ENCODE results near the gene SORBS1. TPM values are rescaled to one million over a fixed set of nuclear protein-coding genes. Genes with fewer than 3 reads are reported as not detected.

The SORBS1 gene
- total and polyA plus RNA-seq, 3 experiments from 2014 or later = 0.28 to 1.7 (median 0.92) TPM

DNA sequence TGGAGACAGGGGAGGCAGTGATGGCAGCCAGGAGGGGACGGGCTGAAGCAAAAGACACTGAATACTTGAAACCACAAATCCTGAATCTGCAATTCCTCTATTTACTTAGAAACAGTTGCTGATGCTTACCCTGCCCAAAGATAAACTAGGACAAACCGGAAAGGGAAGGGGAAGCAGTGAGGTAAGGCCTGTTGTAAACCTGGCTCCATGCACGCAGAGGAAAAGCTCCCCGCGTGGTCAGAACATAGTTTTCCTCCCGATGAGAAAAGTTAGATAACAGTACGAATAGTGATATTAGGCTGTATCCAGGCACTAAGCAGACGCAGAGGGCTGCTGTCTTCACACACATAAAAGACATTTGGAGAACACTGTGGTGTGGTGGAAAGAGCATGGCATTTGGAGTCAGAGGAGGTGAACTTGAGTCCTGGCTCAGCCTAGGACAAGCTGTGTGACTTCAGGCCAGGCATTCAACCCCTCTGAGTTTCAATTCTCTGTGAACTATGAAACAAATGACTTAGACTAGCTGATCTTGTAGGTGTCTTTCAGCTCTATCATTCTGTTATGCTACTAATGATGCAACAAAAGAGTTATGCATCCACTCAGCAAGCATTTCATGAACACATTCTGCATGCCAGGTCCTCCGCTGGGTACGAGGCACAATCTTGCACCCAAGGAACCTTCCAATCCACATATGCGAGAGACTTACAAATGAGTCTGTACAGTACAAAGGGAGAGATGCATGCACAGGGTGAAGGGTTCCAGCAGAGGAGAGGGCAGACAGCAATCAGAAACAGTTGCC, 80.9 kb downstream of the SORBS1 start:
- POLR2A ChIA-PET = no interaction called here
- Histone ChIP-seq H3K4me3 (ENCODE audit: low read length) (no peak overlapping the region), H3K36me3 (ENCODE audit: insufficient read depth, low read length) (no peaks in the 10 kb centered on the region), H3K9me3 (ENCODE audit: low read length) (no peaks in the 10 kb centered on the region), H3K27ac (ENCODE audit: low read depth, low read length) (no peak overlapping the region), H3K27me3 (ENCODE audit: insufficient read depth, low read length, poor library complexity, severe bottlenecking) (no peaks in the 10 kb centered on the region), H3K4me1 (ENCODE audit: insufficient read depth, low read length) (no peaks in the 10 kb centered on the region)
- Mint-ChIP-seq H3K27ac (no peak overlapping the region), H3K4me3 (no peak overlapping the region), H3K4me1 (peaks cover 0 to 4% (median under 1%) of the 10 kb centered on the region in 3 donors), H3K36me3 (no peaks in the 10 kb centered on the region), H3K27me3 (peaks cover 0 to 2% of the 10 kb centered on the region in 2 donors), H3K9me3 (peaks cover 0 to 2% (median 0%) of the 10 kb centered on the region in 5 donors)
- no peak for DNase-seq
- CTCF ChIA-PET = no interaction called here

DNA sequence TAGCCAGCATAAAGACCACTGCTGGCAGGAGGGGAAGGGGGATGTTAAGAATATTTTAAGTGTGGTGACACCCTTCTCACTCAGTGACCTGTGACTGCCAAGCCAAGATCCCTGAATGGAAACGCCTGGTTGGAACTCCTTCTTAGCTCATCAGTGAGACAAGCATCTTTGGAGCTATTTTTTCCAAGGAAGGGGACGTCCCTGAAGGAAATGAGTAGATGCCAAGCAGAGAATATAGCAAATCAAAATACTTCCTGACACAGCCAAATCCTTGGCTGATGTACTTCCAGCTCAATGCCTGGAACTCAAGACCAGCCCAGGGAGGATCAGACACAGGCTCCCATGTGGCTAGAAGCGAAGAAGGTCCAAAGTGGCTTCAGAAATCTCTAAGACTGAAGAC, 82.2 kb downstream of the SORBS1 start:
- no peak overlapping the region for H3K4me3 Mint-ChIP-seq
- no peaks in the 10 kb centered on the region for H3K36me3 ChIP-seq (ENCODE audit: insufficient read depth, low read length)
- H3K4me1 ChIP-seq (ENCODE audit: insufficient read depth, low read length) = no peaks in the 10 kb centered on the region
- no peak overlapping the region for H3K27ac ChIP-seq (ENCODE audit: low read depth, low read length)
- DNase-seq = no peak
- no peaks in the 10 kb centered on the region for H3K36me3 Mint-ChIP-seq
- H3K4me3 ChIP-seq (ENCODE audit: low read length) = no peak overlapping the region
- H3K4me1 Mint-ChIP-seq = no peaks in the 10 kb centered on the region
- no peaks in the 10 kb centered on the region for H3K9me3 ChIP-seq (ENCODE audit: low read length)
- H3K27ac Mint-ChIP-seq = no peak overlapping the region
- ChIA-PET POLR2A (no interaction called here), CTCF (no interaction called here)
- peaks cover 0 to 2% (median 0%) of the 10 kb centered on the region in 5 donors for H3K9me3 Mint-ChIP-seq
- no peaks in the 10 kb centered on the region for H3K27me3 ChIP-seq (ENCODE audit: insufficient read depth, low read length, poor library complexity, severe bottlenecking)
- peaks cover 0 to 2% of the 10 kb centered on the region in 2 donors for H3K27me3 Mint-ChIP-seq

DNA sequence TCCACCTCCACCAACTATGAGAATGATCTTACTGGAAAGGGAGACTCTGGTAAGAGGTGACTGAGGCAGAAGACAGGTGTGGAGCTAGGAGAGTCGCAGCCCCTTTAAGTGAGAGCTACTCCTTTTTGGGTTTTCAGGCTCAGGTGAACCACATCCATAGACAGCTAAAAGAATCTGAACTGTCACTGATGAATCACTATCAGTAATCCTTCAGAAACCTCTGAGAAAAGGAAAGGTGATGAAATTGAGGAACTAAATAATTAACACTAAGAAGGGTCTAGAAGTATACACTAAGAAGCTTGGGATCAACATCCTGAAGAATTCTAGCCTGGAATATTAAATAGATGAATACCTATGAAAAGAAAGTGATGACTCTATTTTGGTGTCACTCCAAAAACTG, 83.0 kb downstream of the SORBS1 start:
- Histone ChIP-seq H3K27ac (ENCODE audit: low read depth, low read length) (no peak overlapping the region), H3K9me3 (ENCODE audit: low read length) (no peaks in the 10 kb centered on the region), H3K4me3 (ENCODE audit: low read length) (no peak overlapping the region), H3K27me3 (ENCODE audit: insufficient read depth, low read length, poor library complexity, severe bottlenecking) (no peaks in the 10 kb centered on the region), H3K36me3 (ENCODE audit: insufficient read depth, low read length) (no peaks in the 10 kb centered on the region), H3K4me1 (ENCODE audit: insufficient read depth, low read length) (no peaks in the 10 kb centered on the region)
- H3K27me3 Mint-ChIP-seq = peaks cover 0 to 2% of the 10 kb centered on the region in 2 donors
- H3K9me3 Mint-ChIP-seq = peaks cover 0 to 2% (median 0%) of the 10 kb centered on the region in 5 donors
- no peak for DNase-seq
- H3K4me1 Mint-ChIP-seq = no peaks in the 10 kb centered on the region
- H3K4me3 Mint-ChIP-seq = no peak overlapping the region
- peak overlapping the region in 1 of 8 donors; percentile 12 for H3K27ac Mint-ChIP-seq
- H3K36me3 Mint-ChIP-seq = no peaks in the 10 kb centered on the region
- CTCF ChIA-PET = no interaction called here
- POLR2A ChIA-PET = no interaction called here

DNA sequence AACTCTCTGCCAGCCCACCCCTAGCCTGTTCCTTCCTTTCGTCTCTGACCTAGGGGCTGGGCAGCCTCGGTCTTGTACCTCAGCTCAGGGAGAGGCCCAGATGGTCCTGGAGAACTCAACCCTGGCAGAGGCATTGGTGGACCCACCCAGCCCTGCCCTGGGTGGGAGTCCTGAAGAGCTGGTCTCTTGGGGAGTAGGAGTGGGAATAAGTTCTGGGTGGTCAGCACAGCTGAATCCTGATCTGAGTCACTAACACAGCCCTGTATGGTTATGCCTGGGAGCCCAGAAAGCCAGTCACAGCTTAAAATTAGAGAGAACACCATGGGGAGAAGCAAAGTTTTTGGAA, 84.0 kb downstream of the SORBS1 start:
- Mint-ChIP-seq H3K4me3 (no peak overlapping the region), H3K36me3 (no peaks in the 10 kb centered on the region), H3K9me3 (no peaks in the 10 kb centered on the region), H3K4me1 (no peaks in the 10 kb centered on the region), H3K27me3 (peaks cover 0 to 2% of the 10 kb centered on the region in 2 donors), H3K27ac (no peak overlapping the region)
- POLR2A ChIA-PET = no interaction called here
- no peak for DNase-seq
- Histone ChIP-seq H3K27ac (ENCODE audit: low read depth, low read length) (no peak overlapping the region), H3K9me3 (ENCODE audit: low read length) (no peaks in the 10 kb centered on the region), H3K27me3 (ENCODE audit: insufficient read depth, low read length, poor library complexity, severe bottlenecking) (no peaks in the 10 kb centered on the region), H3K4me3 (ENCODE audit: low read length) (no peak overlapping the region), H3K36me3 (ENCODE audit: insufficient read depth, low read length) (no peaks in the 10 kb centered on the region), H3K4me1 (ENCODE audit: insufficient read depth, low read length) (no peaks in the 10 kb centered on the region)
- CTCF ChIA-PET = no interaction called here

DNA sequence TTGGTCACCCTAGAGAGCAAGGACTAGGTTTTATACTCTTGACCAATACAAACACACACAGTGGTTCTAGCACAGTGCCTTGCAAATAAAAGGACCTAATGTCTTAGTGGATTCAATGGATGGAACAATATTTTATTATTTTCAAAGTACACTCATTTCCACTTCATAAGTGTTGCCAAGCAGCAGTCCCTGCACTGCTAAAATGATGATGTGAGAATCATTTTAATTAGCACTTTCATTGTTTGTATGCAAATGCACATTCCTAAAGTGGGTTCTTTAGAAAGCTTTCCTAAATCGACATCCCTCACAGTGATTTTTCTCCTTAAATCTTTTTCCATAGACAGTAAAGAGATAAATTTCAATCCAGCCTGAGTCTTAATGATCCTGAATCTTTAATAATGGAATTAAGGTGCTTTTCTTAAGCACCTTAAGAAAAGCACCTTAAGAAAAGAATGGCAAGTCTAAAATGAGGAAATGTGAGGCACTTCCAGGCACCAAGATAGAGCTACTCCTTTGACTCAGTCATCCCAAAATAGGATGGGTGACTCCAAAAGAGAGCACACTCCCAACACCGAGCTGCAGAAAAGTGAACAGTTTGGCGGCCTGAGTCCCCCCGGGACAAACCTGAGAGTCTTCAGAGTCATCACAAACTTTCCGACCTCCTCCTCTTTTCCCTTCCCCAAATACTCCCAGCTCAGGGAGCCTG, 84.5 kb downstream of the SORBS1 start:
- Mint-ChIP-seq H3K4me3 (no peak overlapping the region), H3K9me3 (no peaks in the 10 kb centered on the region), H3K4me1 (no peaks in the 10 kb centered on the region), H3K36me3 (no peaks in the 10 kb centered on the region), H3K27me3 (peaks cover 0 to 2% of the 10 kb centered on the region in 2 donors), H3K27ac (no peak overlapping the region)
- no peaks in the 10 kb centered on the region for H3K9me3 ChIP-seq (ENCODE audit: low read length)
- H3K4me1 ChIP-seq (ENCODE audit: insufficient read depth, low read length) = no peaks in the 10 kb centered on the region
- ChIA-PET POLR2A (no interaction called here), CTCF (no interaction called here)
- no peaks in the 10 kb centered on the region for H3K27me3 ChIP-seq (ENCODE audit: insufficient read depth, low read length, poor library complexity, severe bottlenecking)
- H3K36me3 ChIP-seq (ENCODE audit: insufficient read depth, low read length) = no peaks in the 10 kb centered on the region
- H3K4me3 ChIP-seq (ENCODE audit: low read length) = no peak overlapping the region
- H3K27ac ChIP-seq (ENCODE audit: low read depth, low read length) = no peak overlapping the region
- DNase-seq = no peak

DNA sequence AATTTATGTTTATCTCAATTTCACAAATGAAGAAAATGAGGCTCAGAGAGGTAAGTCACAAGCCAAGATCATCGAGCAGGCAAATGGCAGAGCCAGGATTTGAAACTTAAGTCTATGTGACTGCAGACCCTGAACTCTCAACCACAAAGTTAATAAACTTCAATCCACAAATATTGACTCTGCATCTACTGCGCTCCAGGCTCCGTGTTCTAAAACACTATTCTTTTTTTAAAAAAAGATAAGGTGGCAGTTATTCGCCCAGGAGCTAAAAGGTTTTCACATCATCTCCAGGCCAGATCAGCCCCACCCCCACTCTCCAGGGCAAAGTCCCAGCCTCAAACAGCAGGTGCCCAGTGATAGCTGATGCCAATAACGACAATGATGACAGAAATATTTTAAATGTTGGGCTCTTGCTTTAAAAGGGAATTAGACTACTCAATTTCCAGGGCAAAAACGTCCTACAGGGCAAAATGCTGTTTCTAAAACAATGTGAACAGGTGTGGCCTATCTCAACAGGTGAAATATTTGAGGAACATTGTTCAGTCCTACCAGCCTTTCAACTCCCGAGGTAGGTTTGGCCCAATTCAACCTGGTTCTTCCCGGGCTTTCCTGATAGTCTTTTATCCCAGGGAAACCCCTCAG, 85.2 kb downstream of the SORBS1 start:
- H3K27me3 Mint-ChIP-seq = peaks cover 2 to 3% of the 10 kb centered on the region in 2 donors
- H3K4me3 Mint-ChIP-seq = no peak overlapping the region
- Histone ChIP-seq H3K9me3 (ENCODE audit: low read length) (no peaks in the 10 kb centered on the region), H3K36me3 (ENCODE audit: insufficient read depth, low read length) (no peaks in the 10 kb centered on the region), H3K4me3 (ENCODE audit: low read length) (no peak overlapping the region), H3K27ac (ENCODE audit: low read depth, low read length) (no peak overlapping the region), H3K27me3 (ENCODE audit: insufficient read depth, low read length, poor library complexity, severe bottlenecking) (no peaks in the 10 kb centered on the region), H3K4me1 (ENCODE audit: insufficient read depth, low read length) (no peaks in the 10 kb centered on the region)
- H3K9me3 Mint-ChIP-seq = no peaks in the 10 kb centered on the region
- CTCF ChIA-PET = no interaction called here
- H3K4me1 Mint-ChIP-seq = no peaks in the 10 kb centered on the region
- POLR2A ChIA-PET = no interaction called here
- no peak for DNase-seq
- no peaks in the 10 kb centered on the region for H3K36me3 Mint-ChIP-seq
- no peak overlapping the region for H3K27ac Mint-ChIP-seq

DNA sequence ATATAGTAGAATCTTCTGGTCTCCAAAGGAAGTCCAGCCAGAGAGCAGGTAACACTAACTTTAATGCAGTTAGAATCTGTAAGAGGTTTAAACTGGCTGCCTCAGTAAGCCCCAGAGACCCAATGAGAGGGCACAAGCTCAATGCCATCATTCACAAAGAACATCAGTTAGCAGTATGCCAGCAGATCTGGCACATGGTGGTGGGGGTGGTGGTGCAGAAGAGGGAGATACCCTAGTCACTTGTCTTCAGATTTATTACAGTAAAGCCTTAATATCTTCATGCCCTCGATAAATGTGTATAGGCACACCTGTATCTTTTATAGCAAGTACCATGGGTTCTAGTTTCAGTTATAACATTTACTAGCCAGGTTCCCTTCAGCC, 86.2 kb downstream of the SORBS1 start:
- H3K36me3 ChIP-seq (ENCODE audit: insufficient read depth, low read length) = no peaks in the 10 kb centered on the region
- no peaks in the 10 kb centered on the region for H3K27me3 ChIP-seq (ENCODE audit: insufficient read depth, low read length, poor library complexity, severe bottlenecking)
- Mint-ChIP-seq H3K36me3 (no peaks in the 10 kb centered on the region), H3K27me3 (peaks cover 2 to 8% of the 10 kb centered on the region in 2 donors), H3K4me3 (no peak overlapping the region), H3K27ac (no peak overlapping the region), H3K4me1 (no peaks in the 10 kb centered on the region), H3K9me3 (no peaks in the 10 kb centered on the region)
- H3K9me3 ChIP-seq (ENCODE audit: low read length) = no peaks in the 10 kb centered on the region
- no peak for DNase-seq
- H3K4me3 ChIP-seq (ENCODE audit: low read length) = no peak overlapping the region
- ChIA-PET CTCF (no interaction called here), POLR2A (no interaction called here)
- H3K27ac ChIP-seq (ENCODE audit: low read depth, low read length) = no peak overlapping the region
- no peaks in the 10 kb centered on the region for H3K4me1 ChIP-seq (ENCODE audit: insufficient read depth, low read length)

DNA sequence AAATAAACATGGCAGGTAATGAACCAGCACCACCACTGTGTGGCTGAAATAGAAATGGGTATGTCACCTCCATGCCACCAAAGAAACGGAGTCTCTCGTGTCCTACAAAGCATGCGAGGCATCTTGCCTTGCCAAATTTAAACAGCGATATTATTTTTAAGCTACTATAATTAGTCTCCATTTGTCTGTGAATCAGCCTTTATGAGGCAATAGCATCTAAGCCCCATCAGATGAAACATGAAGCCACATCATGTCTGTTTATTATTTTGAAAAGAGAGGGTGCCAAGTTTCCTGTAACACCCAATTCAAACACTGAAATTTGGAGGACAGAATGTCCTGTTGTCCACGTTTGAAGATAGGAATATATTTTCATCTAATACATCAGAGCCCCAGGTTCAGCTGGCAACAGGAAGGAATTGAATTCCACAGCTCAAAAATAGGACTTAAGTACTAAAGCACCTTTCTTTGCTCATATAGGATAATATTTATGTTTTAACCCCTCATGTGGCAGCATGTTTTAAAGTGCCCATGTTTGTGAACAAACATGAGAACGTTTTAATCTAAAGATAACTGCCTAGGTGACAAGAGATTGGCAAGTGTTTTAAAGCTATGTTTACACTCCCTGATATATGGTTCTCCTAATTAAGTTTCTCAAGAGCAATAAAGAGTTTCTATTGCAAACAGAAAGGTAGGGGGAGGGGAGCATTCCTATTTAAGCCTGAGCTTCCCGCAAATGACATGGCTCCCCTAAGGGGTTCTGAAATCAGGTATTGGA, 86.8 kb downstream of the SORBS1 start:
- CTCF ChIA-PET = no interaction called here
- H3K36me3 ChIP-seq (ENCODE audit: insufficient read depth, low read length) = no peaks in the 10 kb centered on the region
- Mint-ChIP-seq H3K36me3 (no peaks in the 10 kb centered on the region), H3K27me3 (peaks cover 2 to 13% of the 10 kb centered on the region in 2 donors), H3K9me3 (no peaks in the 10 kb centered on the region), H3K27ac (no peak overlapping the region), H3K4me3 (no peak overlapping the region), H3K4me1 (no peaks in the 10 kb centered on the region)
- no peaks in the 10 kb centered on the region for H3K9me3 ChIP-seq (ENCODE audit: low read length)
- POLR2A ChIA-PET = no interaction called here
- no peaks in the 10 kb centered on the region for H3K4me1 ChIP-seq (ENCODE audit: insufficient read depth, low read length)
- no peak overlapping the region for H3K27ac ChIP-seq (ENCODE audit: low read depth, low read length)
- H3K27me3 ChIP-seq (ENCODE audit: insufficient read depth, low read length, poor library complexity, severe bottlenecking) = no peaks in the 10 kb centered on the region
- DNase-seq = no peak
- H3K4me3 ChIP-seq (ENCODE audit: low read length) = no peak overlapping the region

Data from CD8-positive, alpha-beta memory T cell (primary cell).